Body of pancreas (tissue), 4 donors: ENCODE measurements around the gene DDTL. TPM values are rescaled to one million over a fixed set of nuclear protein-coding genes. Genes with fewer than 3 reads are reported as not detected.
A peak's percentile ranks its signal among the peaks of the same experiment; 100 is the strongest.

Experiments used
- ATAC-seq: fragments of 150-250 bp; one replicate; pipeline ENCODE4 v1.9.1; 2016
- DNase-seq, 4 donors: peaks; one replicate each; pipeline ENCODE4 v3.0.0-alpha.2; 2019
- H3K27ac ChIP-seq, 4 donors: fragments of 200-600 bp; sonication (generic); 1 replicate in 3 of 4; 2 replicates in 1 of 4; pipeline versions ENCODE4 v1.5.1 to v1.6.1; 2016 to 2019; ENCODE audit warnings: mild to moderate bottlenecking in 1 of 4, mixed read lengths in 1 of 4, moderate library complexity in 1 of 4
- H3K27me3 ChIP-seq, 2 donors: fragments of 200-600 bp; sonication (generic); one replicate each; pipeline ENCODE4 v1.6.0; 2016; ENCODE audit warnings: mild to moderate bottlenecking in 1 of 2
- H3K36me3 ChIP-seq, 2 donors: fragments of 200-600 bp; sonication (generic); replicated peaks in 1 of 2; 2 replicates each; pipeline ENCODE4 v1.5.1; 2016; ENCODE audit warnings: low read depth in 2 of 2; ENCODE audit not compliant: insufficient read depth in 1 of 2
- H3K4me1 ChIP-seq: fragments of 200-600 bp; sonication (generic); one replicate; pipeline ENCODE4 v1.6.0; 2016
- H3K4me3 ChIP-seq, 2 donors: fragments of 200-600 bp; sonication (generic); 1 replicate in 1 of 2; 2 replicates in 1 of 2; pipeline ENCODE4 v1.5.1; 2016 to 2019
- H3K9me3 ChIP-seq, 3 donors: fragments of 200-600 bp; sonication (generic); 1 replicate in 2 of 3; 2 replicates in 1 of 3; pipeline ENCODE4 v1.5.1; 2016
- POLR2A ChIP-seq, 3 donors: fragments of 450-650 bp; IDR thresholded peaks; one replicate each; pipeline ENCODE4 v1.6.1; 2016; ENCODE audit warnings: antibody characterized with exemption in 3 of 3, mild to moderate bottlenecking in 2 of 3
- WGBS, 2 donors: methylation state at CpG; one replicate each; pipeline ENCODE4 v1.1.5; 2017; 5-methylcytosine and 5-hydroxymethylcytosine counted together
- intact Hi-C: fragments of 100-400 bp; cut with DNase I; formaldehyde crosslinking; loops from one replicate; pipeline ENCODE4 v1.15.1; 2023
- total RNA-seq, 2 donors: library from RNA; depleted of rRNA; stranded (reverse); fragments of >200 nt; gene quantifications; one replicate each; pipeline ENCODE4 v1.1.0, GENCODE V29; 2016
- TF ChIP-seq, protein P1 (sequence below), 7 experiments: fragments of 450-650 bp in 4 of 7; fragments of 200-600 bp in 3 of 7; sonication (generic) in 3 of 7; IDR thresholded peaks; one replicate each; pipeline ENCODE4 v1.5.1; 2016 to 2019; ENCODE audit warnings: antibody characterized with exemption in 7 of 7

Gene DDTL
- total RNA-seq, 2 donors from 2014 or later = 0.66 TPM; not detected in 1

DNA sequence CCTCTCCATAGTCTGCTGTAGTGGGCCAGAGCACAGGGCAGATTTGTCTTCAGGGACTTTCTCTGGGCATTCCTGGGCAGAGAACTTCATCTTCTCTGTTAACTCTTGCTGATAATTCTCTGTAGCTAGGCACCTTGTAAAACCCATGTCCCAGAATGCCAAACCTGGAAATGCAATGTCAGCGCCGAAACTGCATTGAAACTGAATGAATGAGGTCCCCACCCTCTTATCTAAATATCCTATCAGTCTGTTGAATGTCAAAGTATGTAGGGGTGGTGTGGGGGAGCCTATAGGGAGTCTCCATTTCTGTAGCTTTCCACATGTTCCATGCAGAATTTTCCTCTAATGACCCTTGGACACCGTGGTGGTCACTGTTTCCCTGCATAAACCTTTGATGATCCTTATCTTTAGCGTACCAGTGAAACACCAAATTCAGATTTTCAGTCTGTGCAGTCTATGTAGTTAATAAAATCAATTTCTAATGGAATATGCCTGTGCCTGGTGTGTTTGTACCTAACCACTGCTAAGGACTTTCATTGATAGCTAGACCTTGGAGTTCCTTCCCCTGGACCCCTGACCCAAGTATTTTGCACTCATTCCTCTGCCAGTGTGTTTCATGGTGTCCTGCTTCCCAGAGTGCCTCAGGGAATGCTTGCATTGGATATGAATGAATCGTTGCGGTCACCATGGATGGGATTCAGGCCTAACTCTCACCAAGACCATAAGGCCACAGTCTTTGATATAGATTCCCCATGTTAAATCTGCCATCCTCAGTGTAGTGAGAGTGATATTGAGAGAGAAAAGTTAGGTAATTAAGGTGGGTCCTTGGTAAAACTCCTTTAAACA lies 41.9 kb downstream of the DDTL start:
- WGBS, 2 donors = 72 to 79% methylated on average over 6 of the region's 6 CpGs
- H3K4me1 ChIP-seq = peaks cover 14% of the 10 kb centered on the region
- ATAC-seq = no peak
- TF ChIP-seq, protein P1, sequence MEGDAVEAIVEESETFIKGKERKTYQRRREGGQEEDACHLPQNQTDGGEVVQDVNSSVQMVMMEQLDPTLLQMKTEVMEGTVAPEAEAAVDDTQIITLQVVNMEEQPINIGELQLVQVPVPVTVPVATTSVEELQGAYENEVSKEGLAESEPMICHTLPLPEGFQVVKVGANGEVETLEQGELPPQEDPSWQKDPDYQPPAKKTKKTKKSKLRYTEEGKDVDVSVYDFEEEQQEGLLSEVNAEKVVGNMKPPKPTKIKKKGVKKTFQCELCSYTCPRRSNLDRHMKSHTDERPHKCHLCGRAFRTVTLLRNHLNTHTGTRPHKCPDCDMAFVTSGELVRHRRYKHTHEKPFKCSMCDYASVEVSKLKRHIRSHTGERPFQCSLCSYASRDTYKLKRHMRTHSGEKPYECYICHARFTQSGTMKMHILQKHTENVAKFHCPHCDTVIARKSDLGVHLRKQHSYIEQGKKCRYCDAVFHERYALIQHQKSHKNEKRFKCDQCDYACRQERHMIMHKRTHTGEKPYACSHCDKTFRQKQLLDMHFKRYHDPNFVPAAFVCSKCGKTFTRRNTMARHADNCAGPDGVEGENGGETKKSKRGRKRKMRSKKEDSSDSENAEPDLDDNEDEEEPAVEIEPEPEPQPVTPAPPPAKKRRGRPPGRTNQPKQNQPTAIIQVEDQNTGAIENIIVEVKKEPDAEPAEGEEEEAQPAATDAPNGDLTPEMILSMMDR (IDR thresholded peaks at IDR 0.05) = no peak
- no peak for TF ChIP-seq POLR2A (IDR thresholded peaks at IDR 0.05)
- DNase-seq = no peak
- intact Hi-C loops = no loop called here
- no peak overlapping the region for H3K27ac ChIP-seq
- H3K9me3 ChIP-seq = no peaks in the 10 kb centered on the region
- no peaks in the 10 kb centered on the region for H3K27me3 ChIP-seq
- no peaks in the 10 kb centered on the region for H3K36me3 ChIP-seq
- H3K4me3 ChIP-seq = no peak overlapping the region

DNA sequence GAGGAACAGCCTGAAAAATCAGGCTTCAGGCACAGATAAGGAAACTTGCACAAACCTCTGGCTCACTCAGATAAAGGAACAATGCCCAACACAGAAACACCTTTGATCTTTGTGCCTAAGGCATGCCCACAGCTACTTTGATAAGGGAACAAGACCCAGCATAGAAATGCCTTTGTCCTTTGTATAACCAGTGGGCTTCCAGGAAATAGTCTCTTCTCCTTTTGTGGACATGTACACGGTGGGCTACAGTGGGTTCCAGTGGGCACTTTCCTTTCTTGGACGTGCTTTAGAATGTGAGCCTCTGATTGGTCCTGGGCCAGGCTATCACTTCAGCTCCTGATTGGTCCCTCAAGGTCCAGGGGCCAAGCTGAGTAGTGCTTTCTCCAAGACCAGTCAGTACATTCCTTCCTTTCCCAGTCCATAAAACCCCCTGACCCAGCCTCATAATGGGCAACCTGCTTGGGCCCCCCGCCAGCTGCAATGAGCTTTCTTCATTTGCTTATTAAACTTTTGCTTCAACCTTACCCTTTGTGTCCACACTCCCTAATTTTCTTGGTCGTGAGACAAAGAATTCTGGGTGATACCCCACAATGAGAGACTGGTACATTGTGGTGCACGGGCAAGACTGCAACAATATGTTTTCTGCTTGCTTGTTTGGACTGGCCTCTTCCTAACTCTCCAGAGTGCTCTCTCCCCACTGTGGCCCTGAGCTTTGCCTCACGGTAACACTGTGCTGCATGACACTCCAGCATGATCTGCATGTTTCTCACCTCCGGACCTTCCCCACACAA lies 42.7 kb downstream of the DDTL start:
- no peaks in the 10 kb centered on the region for H3K36me3 ChIP-seq
- no peak overlapping the region for H3K4me3 ChIP-seq
- 71 to 85% methylated on average over 7 of the region's 7 CpGs for whole genome bisulfite sequencing, 2 donors
- peaks cover 16% of the 10 kb centered on the region for H3K4me1 ChIP-seq
- H3K9me3 ChIP-seq = no peaks in the 10 kb centered on the region
- H3K27ac ChIP-seq = no peak overlapping the region
- ATAC-seq = no peak
- TF ChIP-seq, protein P1 (IDR thresholded peaks at IDR 0.05) = no peak
- TF ChIP-seq POLR2A (IDR thresholded peaks at IDR 0.05) = no peak
- no peak for DNase-seq
- H3K27me3 ChIP-seq = no peaks in the 10 kb centered on the region
- intact Hi-C loops = no loop called here

DNA sequence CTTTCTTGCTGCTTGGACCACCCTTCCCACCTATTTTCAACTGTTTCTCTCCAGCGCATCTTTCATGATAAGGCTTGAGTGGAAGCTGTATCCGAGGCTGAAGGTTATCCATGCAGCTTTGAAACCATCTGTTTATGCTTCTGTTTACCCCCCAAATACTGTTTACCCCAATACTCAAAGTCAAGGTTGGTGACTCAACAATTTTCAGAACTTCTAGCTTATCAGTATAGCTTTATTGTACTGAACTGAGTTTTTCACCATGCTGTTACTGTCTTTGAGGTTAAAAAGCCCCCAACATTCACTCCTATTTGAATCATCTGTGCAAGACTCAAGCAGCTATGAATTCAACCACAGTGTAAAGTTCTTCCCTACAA lies 43.3 kb downstream of the DDTL start:
- no peak for DNase-seq
- no peak for ATAC-seq
- Histone ChIP-seq H3K4me1 (peaks cover 16% of the 10 kb centered on the region), H3K27me3 (no peaks in the 10 kb centered on the region), H3K27ac (no peak overlapping the region), H3K36me3 (no peaks in the 10 kb centered on the region), H3K9me3 (no peaks in the 10 kb centered on the region), H3K4me3 (no peak overlapping the region)
- intact Hi-C loops = no loop called here
- 90 to 95% methylated on average over 2 of the region's 2 CpGs for WGBS, 2 donors
- TF ChIP-seq, protein P1 (IDR thresholded peaks at IDR 0.05) = no peak
- no peak for TF ChIP-seq POLR2A (IDR thresholded peaks at IDR 0.05)

DNA sequence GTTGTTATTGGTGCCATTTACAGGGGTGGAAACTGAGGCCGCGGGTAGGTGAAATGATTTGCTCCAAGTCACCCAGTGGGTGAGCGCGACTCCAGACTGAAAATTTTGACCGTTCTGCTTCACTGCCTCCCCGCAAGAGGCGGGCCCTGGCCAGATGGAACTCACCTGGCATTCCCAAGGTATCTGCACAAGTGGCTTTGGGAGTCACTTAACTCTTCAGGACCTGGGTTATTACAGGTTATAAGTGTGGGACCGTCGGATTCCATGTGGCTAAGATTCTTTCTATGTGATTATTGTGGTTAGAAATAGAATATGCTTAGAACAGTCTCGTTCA lies 45.0 kb downstream of the DDTL start:
- H3K9me3 ChIP-seq = no peaks in the 10 kb centered on the region
- H3K27ac ChIP-seq = peak overlapping the region; percentile 80 to 92 (median 84)
- intact Hi-C loops = no loop called here
- DNase-seq (peak; percentile 54 to 74 (median 55)), ATAC-seq (peak; percentile 40)
- TF ChIP-seq, protein P1 (IDR thresholded peaks at IDR 0.05) = no peak
- TF ChIP-seq POLR2A (IDR thresholded peaks at IDR 0.05) = no peak
- H3K4me1 ChIP-seq = peaks cover 16% of the 10 kb centered on the region
- H3K36me3 ChIP-seq = no peaks in the 10 kb centered on the region
- no peaks in the 10 kb centered on the region for H3K27me3 ChIP-seq
- 0 to 1% methylated on average over 4 to 10 of the region's 10 CpGs for WGBS, 2 donors
- peak overlapping the region; percentile 63 to 81 for H3K4me3 ChIP-seq
